Osteoblast (primary cell): ENCODE data around the gene SLC27A1. TPM values are rescaled to one million over a fixed set of nuclear protein-coding genes. Genes with fewer than 3 reads are reported as not detected.

Source experiments
- DNase-seq: peaks from one replicate; pipeline ENCODE4 v3.0.0; 2011; ENCODE audit warnings: low spot score, mixed read lengths; ENCODE audit not compliant: insufficient read length; ENCODE audit errors: missing footprints
- H2AFZ ChIP-seq: 2 replicates; pipeline ENCODE4 v1.6.0; 2011; ENCODE audit warnings: mild to moderate bottlenecking, low read length
- H3K27ac ChIP-seq: 2 replicates; pipeline ENCODE4 v1.5.1; 2011; ENCODE audit warnings: mild to moderate bottlenecking, low read depth, low read length, moderate library complexity
- H3K27me3 ChIP-seq: 2 replicates; pipeline ENCODE4 v1.6.0; 2012; ENCODE audit warnings: mild to moderate bottlenecking, control low read depth, inconsistent platforms, low read length, moderate library complexity; ENCODE audit not compliant: insufficient read depth
- H3K36me3 ChIP-seq: 2 replicates; pipeline ENCODE4 v1.5.1; 2011; ENCODE audit warnings: mild to moderate bottlenecking, low read length, control low read depth, moderate library complexity; ENCODE audit not compliant: insufficient read depth
- H3K4me1 ChIP-seq: 2 replicates; pipeline ENCODE4 v1.5.1; 2011; ENCODE audit warnings: mild to moderate bottlenecking, low read length, control low read depth, moderate library complexity; ENCODE audit not compliant: insufficient read depth
- H3K4me2 ChIP-seq: 2 replicates; pipeline ENCODE4 v1.6.0; 2011; ENCODE audit warnings: mild to moderate bottlenecking, low read length; ENCODE audit not compliant: insufficient read depth
- H3K4me3 ChIP-seq: fragments of 200-600 bp; sonication (generic); 3 replicates; pipeline ENCODE4 v1.5.1; 2012; ENCODE audit warnings: mild to moderate bottlenecking, low read length, inconsistent platforms; ENCODE audit not compliant: insufficient read depth
- H3K79me2 ChIP-seq: 2 replicates; pipeline ENCODE4 v1.6.0; 2012; ENCODE audit warnings: mild to moderate bottlenecking, low read length, control low read depth, inconsistent platforms; ENCODE audit not compliant: insufficient read depth
- H3K9me3 ChIP-seq: 2 replicates; pipeline ENCODE4 v1.5.1; 2011; ENCODE audit warnings: low read depth, low read length, control low read depth
- H4K20me1 ChIP-seq: 2 replicates; pipeline ENCODE4 v1.6.0; 2012; ENCODE audit warnings: mild to moderate bottlenecking, low read length, control low read depth; ENCODE audit not compliant: insufficient read depth
- total RNA-seq: library from RNA; depleted of rRNA; stranded (reverse); fragments of >200 nt; gene quantifications from 2 replicates; pipeline ENCODE4 v1.2.3, GENCODE V29; 2012
- TF ChIP-seq, protein P1 (sequence below): IDR thresholded peaks from 2 replicates; pipeline ENCODE4 v1.5.1; 2011; ENCODE audit warnings: mild to moderate bottlenecking, low read depth, low read length, moderate library complexity; ENCODE audit errors: extremely low read depth

The SLC27A1 gene
- total RNA-seq, 1 donor = 64.4 TPM

DNA sequence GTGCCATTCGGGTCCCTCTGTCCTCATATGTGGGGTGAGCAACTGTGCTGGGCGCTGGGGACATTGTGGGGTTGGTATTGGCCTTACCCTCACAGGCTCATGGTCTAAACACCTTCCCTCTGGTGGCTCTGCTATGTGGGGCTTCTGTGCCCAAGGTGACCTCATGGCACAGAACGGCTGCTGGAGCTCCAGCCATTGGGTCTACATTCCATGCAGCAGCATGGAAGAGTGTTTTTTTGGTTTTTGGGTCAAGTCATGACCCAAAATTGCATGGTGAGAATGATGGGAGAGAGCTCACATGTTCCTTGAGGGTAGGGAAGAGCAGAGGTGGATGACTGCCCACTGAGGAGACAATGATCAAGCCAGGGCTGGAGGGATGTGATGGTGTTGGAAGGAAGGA is 58.3 kb downstream of the SLC27A1 start:
- DNase-seq = no peak
- Histone ChIP-seq H3K4me1 (no peaks in the 10 kb centered on the region), H2AFZ (no peak overlapping the region), H3K27me3 (no peaks in the 10 kb centered on the region), H3K9me3 (peaks cover 2% of the 10 kb centered on the region), H3K27ac (no peak overlapping the region), H3K4me3 (no peak overlapping the region), H3K4me2 (no peak overlapping the region), H3K79me2 (no peaks in the 10 kb centered on the region), H4K20me1 (no peaks in the 10 kb centered on the region), H3K36me3 (no peaks in the 10 kb centered on the region)
- TF ChIP-seq, protein P1, sequence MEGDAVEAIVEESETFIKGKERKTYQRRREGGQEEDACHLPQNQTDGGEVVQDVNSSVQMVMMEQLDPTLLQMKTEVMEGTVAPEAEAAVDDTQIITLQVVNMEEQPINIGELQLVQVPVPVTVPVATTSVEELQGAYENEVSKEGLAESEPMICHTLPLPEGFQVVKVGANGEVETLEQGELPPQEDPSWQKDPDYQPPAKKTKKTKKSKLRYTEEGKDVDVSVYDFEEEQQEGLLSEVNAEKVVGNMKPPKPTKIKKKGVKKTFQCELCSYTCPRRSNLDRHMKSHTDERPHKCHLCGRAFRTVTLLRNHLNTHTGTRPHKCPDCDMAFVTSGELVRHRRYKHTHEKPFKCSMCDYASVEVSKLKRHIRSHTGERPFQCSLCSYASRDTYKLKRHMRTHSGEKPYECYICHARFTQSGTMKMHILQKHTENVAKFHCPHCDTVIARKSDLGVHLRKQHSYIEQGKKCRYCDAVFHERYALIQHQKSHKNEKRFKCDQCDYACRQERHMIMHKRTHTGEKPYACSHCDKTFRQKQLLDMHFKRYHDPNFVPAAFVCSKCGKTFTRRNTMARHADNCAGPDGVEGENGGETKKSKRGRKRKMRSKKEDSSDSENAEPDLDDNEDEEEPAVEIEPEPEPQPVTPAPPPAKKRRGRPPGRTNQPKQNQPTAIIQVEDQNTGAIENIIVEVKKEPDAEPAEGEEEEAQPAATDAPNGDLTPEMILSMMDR = no peak

DNA sequence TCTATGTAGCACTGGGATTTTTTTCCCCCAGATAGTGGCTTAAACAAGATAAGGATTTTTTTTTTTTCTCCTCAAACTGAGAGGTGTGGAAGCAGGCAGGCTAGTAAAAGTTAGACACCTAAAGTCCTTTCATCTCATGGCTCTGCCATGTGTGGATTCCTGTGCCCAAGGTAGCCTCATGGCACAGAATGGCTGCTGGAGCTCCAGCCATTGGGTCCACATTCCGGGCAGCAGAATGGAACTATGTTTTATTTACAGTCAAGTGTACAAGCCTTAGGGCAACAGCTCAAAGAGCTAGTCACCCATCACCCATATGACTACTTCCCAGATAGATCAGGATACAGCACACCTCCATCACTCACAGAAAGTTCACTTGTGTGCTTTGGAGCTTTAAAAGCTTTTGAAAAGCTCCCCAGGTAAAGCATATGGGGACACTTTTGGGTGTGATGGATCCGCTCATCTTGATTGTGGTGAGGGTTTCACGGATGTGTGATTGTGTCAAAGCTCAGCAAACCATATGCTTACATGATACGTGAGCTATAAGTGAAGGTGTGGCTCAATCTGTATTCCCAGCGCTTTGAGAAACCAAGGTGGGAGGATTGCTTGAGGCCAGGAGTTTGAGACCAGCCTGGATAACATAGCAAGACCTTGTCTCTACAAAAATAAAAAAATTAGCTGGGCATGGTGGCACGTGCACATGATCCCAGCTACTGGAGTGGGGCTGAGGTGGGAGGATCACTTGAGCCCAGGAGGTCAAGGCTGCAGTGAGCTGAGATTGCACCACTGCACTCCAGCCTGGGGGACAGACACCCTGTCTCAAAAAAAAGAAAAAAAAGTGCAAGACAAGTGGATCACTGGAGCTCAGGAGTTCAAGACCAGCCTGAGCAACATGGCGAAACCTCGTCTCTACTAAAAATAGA is 59.2 kb downstream of the SLC27A1 start:
- no peak overlapping the region for H3K27ac ChIP-seq
- no peaks in the 10 kb centered on the region for H3K79me2 ChIP-seq
- H3K4me1 ChIP-seq = no peaks in the 10 kb centered on the region
- no peak overlapping the region for H3K4me3 ChIP-seq
- no peaks in the 10 kb centered on the region for H3K36me3 ChIP-seq
- no peak overlapping the region for H3K4me2 ChIP-seq
- TF ChIP-seq, protein P1 = no peak
- no peaks in the 10 kb centered on the region for H4K20me1 ChIP-seq
- H3K9me3 ChIP-seq = peaks cover 2% of the 10 kb centered on the region
- no peak overlapping the region for H2AFZ ChIP-seq
- no peaks in the 10 kb centered on the region for H3K27me3 ChIP-seq
- no peak for DNase-seq

DNA sequence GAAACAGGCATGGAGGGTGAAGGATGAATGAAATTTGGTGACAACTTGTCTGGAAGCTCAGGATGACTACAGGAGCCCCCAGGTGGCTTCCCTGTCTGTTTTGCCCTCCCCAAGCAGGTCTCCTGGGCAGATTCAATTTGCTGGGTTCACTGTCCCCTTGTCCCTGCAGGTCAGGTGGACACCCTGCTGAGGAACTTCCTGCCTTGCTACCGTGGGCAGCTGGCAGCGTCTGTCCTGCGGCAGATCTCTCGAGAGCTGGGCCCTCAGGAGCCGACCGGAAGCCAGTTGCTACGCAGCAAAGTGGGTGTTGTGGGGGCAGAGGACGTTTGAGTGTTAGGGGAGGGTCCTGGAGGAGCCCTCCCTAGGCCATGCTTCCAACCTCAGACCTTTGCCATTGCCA is 60.3 kb downstream of the SLC27A1 start:
- no peak overlapping the region for H3K4me2 ChIP-seq
- TF ChIP-seq, protein P1 = no peak
- no peaks in the 10 kb centered on the region for H3K79me2 ChIP-seq
- H3K9me3 ChIP-seq = peaks cover 2% of the 10 kb centered on the region
- H3K27ac ChIP-seq = no peak overlapping the region
- H4K20me1 ChIP-seq = no peaks in the 10 kb centered on the region
- no peak overlapping the region for H2AFZ ChIP-seq
- H3K27me3 ChIP-seq = no peaks in the 10 kb centered on the region
- no peak overlapping the region for H3K4me3 ChIP-seq
- H3K4me1 ChIP-seq = no peaks in the 10 kb centered on the region
- no peaks in the 10 kb centered on the region for H3K36me3 ChIP-seq
- DNase-seq = peak; percentile 53

DNA sequence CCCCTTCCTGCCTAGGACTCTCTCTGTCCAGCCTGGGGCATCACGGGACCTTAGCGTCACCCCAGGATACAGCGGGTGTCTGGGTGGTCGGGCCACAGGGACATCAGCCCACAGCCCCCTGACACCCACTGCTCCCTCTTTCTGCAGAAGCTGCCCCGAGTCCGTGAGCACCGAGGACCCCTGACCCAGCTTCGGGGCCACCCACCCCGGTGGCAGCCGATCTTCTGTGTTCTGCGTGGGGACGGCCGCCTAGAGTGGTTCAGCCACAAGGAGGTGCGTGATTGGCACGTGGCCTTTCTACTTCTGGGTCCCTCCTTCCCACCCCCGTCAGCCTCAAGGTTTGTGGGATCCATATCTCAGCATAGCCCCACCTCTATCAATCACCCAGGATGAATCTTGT is 61.8 kb downstream of the SLC27A1 start:
- Histone ChIP-seq H3K36me3 (no peaks in the 10 kb centered on the region), H3K4me3 (no peak overlapping the region), H3K27ac (no peak overlapping the region), H3K9me3 (peaks cover 2% of the 10 kb centered on the region), H2AFZ (no peak overlapping the region), H3K4me2 (no peak overlapping the region), H3K4me1 (no peaks in the 10 kb centered on the region), H3K27me3 (no peaks in the 10 kb centered on the region), H4K20me1 (no peaks in the 10 kb centered on the region), H3K79me2 (no peaks in the 10 kb centered on the region)
- DNase-seq = no peak
- TF ChIP-seq, protein P1 = no peak
